GM12891 (cell line): ENCODE results near the gene LCMT2.

Experiments used
- PAX5 ChIP-seq: IDR thresholded peaks from 2 replicates; pipeline ENCODE4 v1.6.1; 2011; ENCODE audit warnings: low read length, moderate library complexity, mild to moderate bottlenecking; ENCODE audit not compliant: insufficient read depth, severe bottlenecking
- POLR2A ChIP-seq: IDR thresholded peaks from 2 replicates; pipeline ENCODE4 v1.6.1; 2011; ENCODE audit warnings: low read depth, low read length, control low read depth
- POLR2AphosphoS5 ChIP-seq: IDR thresholded peaks from 2 replicates; pipeline ENCODE4 v1.6.1; 2011; ENCODE audit warnings: low read depth, low read length, control low read depth
- SPI1 ChIP-seq: IDR thresholded peaks from 2 replicates; pipeline ENCODE4 v1.6.1; 2011; ENCODE audit warnings: low read depth, low read length, control low read depth
- TAF1 ChIP-seq: IDR thresholded peaks from 2 replicates; pipeline ENCODE4 v1.6.1; 2011; ENCODE audit warnings: low read depth, low read length, control low read depth

DNA sequence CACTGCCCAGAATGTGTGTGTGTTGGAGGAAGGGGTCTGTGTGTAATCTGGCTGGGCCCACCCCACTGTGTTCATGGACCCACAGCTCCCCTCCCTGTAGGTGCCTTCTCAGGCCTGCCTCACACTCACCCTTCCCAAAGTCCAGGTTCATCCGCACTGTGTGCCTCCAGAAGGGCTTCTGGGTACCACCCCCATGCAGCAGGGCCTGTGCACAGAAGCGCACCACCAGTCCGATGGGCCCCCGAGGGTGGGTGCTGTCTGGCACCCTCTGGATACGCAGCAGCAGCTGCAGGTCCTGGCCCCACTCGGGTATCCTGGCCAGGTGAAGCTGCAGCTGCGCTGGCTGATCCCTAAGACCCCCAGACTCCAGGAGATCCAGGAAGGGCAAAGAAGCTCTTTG is 50.9 kb downstream of the LCMT2 start:
- TF ChIP-seq POLR2AphosphoS5 = no peak
- no peak for TF ChIP-seq PAX5
- TF ChIP-seq POLR2A = no peak
- no peak for TF ChIP-seq TAF1
- TF ChIP-seq SPI1 = no peak
